ENCODE data around the gene SERPINB4.
"Not testable (repeated sequence)": the region's sequence is repeated elsewhere in the genome, so short reads cannot be mapped to it uniquely, and the experiment has no call there.

The SERPINB4 gene

DNA sequence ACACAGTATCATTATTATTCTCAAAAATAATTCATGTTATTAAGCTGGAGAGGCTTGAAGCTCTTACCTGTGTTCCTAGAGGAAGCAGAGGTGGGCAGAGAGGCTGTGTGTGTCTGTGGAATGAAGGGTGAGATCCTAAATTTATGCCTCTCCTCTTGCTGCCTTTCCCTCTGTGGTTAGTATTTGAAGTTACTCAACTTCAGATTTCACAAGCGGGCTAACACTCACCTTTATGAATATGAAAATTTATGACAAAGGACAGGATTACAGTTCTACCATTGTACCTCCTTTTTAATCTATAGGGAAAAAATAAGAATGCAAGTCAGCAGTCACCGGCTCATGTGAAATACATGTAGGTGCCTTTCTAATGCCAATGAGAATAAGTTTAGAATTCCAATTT lies at the start of gene SERPINB4:
TSS of gene SERPINB4 (minus strand) at position 115 of the 400 bp plus-strand sequence. CDS start 679 bp downstream, outside the sequence.
- DNase-seq: not testable (repeated sequence)

DNA sequence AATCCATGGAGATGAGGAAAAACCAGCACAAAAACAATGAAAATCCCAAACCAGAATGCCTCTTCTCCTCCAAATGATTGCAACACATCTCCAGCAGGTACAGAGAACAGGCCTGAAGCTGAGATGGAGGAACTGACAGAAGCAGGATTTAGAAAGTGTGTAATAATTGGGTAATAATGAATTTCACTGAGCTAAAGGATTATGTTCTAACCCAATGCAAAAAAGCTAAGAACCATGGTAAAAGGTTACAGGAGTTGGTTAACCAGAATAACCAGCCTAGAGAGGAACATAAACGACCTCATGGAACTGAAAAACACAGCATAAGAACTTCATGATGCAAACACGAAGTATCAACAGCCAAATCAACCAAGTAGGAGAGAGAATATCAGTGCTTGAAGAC lies 45.0 kb upstream of the SERPINB4 start:
- DNase-seq: no peak

DNA sequence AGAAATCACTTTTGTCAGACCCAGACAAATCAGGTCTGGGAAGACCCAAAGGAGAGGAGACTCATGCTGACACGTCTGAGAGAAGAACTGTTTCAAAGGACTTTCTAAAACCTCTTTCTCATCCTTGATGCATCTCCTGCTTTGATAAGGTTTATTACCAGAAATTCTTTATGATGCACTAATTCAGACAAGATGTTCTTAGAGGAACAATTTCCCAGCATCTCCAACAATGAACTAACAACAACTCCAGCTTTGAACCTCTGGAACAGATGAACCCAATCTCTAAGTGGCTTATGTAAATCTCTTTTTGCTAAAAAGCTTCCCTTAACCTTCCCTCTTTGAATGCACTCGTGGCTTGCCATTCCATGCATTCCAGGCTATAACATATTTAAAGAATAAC lies 42.8 kb upstream of the SERPINB4 start:
- DNase-seq: peak; percentile 41

DNA sequence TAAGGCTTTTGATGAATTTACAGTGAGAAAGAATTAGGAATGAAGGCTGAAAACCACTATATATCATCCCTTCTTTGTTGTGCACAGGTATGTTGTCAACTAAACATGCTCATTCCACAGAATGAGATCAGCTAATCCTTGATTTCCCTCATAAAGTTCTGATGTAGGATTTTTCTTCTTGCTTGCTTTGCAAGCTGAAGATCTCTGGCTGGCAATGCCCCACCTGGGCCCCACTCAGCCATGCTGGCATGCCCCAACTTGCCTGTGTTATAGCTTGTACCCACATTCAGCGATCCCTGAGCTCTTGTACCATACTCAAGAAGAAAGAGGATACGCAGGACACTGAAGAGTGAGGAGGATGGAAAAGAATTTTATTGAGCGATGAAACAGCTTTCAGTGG lies 40.7 kb upstream of the SERPINB4 start:
- DNase-seq: no peak

GRCh38 chr18:63683890-63684289 lies 39.8 kb upstream of the SERPINB4 start:
- DNase-seq: no peak

GRCh38 chr18:63683152-63683551 lies 39.1 kb upstream of the SERPINB4 start:
- DNase-seq: peak; percentile 95

DNA sequence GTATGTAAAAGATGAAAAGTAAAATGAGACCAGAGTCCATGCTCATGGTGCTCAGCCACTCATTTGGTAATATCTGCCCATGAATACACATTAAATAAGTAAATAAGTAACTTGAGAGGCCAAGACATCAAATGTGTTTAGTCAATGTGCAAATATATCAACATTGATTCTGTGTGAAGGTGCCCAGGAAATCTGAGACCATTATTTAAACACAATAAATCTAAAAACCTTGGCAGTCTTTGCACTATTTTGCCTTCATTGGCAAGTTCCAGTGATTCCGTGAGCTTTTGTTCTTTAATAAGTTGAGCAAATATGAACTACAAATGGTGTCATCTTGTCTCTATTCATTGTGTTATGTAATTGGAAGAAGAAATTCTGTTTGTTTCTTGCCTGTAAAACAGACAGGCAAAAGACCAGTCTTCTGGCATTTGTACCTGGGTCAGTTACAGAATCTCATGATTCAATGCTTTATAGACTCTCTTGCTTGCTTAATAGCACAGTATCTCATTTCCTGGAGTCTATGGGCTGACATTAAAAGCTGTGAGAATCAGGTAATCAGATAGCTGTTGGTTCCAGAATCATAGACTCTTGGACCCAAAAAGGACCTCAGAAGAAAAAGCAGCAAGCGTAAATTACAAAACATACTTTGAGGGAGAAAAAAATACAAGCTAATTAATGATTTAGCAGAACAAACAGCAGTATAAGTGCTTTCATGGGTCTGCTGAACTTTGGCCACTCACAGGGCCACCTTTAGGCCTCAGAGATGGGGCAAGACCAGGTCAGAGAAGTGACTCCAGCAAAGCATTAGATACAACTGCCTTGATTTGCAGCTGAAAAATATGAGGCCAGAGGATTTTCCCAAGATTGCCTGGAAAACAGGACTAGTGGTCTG lies 37.6 kb upstream of the SERPINB4 start:
- no peak for DNase-seq

DNA sequence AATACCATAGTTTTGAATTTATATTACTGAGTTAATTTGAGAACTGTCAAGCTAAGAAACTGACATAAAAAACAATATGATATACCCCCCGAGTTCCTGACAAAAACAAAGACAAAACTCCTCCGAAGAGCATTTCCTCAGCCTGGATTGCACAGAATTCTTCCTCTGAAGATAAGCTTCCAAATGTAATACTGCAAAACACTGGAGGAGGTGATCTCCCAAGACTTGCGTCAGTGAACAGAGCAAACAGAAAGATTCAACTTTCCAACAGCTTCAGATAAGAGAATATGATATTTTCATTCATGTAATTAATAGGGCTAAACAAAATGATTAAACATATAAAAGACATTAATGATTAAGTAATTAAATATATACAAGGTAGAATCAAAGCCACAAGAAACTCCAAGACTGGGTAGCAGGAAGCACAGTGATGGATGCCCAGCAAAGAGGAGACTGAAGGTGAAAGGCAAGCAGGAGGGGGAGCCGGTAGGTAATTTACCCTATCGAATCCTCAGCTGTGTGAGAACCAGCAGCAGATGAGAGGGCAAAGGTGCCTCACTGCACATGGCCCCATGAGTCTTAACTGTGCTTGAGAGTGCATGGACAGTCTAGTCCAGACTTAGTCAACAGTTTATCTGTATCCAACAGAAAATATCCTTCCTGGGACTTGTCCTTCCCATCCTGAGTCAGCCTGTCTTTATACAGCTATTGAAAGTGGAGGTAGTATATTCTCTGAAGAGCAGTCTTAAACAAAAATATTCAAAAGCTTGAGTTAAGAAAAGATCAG lies 36.0 kb upstream of the SERPINB4 start:
- no peak for DNase-seq

DNA sequence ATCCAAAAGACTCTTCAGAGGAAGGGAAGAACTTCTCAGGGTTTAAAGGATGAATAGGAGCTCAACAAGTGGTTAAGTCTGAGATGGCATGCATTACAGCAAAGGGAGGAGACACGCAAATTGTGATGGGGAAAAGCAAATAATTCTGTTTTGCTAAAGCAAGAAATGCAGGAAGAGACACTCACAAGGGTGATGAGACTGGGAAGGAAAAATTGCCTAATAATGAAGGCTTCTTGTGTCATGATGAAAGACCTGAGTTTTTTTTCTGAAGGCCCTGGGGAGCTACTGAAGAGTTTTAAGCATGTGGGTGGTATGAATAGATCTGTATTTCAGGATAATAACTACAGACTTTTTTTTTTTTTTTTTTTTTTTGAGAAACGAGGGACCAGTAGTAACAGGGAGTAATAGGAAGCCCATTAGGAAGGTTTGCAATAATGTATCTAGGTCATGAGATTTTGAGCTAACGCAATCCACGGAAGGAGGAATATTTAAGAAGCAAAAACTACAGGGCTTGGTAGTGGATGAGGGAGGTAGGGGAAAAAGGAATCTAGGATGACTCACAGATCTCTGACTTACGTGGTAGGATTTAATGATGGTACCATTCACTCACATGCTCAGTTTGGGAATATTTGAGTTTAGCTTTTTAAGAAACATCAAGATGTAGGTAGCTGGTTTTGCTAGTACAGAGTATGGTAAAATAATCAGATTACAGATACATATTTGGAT lies 33.6 kb upstream of the SERPINB4 start:
- DNase-seq: peak; percentile 44

GRCh38 chr18:63676526-63677323 lies 32.7 kb upstream of the SERPINB4 start:
- no peak for DNase-seq

DNA sequence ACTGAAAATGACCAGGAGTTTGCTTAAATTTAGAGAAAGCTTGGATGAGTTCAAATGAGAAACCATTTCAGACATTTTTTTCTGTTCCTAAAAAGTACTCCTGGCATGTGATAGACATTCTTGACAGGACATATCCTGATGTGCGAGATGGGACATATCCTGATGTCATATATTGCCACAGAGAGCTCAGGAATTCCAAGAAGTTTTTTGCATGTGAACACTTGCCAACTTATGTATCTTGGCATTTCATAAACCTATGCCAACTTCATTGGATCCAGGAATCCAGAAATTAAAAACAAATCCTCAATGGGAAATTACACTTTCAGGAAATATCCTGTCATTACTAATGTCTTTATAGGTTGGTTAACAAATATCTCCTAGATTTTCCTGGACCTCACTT lies 20.5 kb upstream of the SERPINB4 start:
- no peak for DNase-seq

DNA sequence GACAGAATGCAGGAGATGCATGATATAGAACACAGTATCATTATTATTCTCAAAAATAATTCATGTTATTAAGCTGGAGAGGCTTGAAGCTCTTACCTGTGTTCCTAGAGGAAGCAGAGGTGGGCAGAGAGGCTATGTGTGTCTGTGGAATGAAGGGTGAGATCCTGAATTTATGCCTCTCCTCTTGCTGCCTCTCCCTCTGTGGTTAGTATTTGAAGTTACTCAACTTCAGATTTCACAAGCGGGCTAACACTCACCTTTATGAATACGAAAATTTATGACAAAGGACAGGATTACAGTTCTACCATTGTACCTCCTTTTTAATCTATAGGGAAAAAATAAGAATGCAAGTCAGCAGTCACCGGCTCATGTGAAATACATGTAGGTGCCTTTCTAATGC lies 17.7 kb upstream of the SERPINB4 start, which contains the start of gene SERPINB3:
TSS of gene SERPINB3 (minus strand) at position 144 of the 400 bp plus-strand sequence. CDS start 677 bp downstream, outside the sequence.
- not testable (repeated sequence) for DNase-seq

- DNase-seq: peak; percentile 50
These were observed 14.9 kb upstream of the SERPINB4 start for GRCh38 chr18:63658920-63659319.

GRCh38 chr18:63650271-63650670 lies 6.2 kb upstream of the SERPINB4 start:
- peak; percentile 77 for DNase-seq

- DNase-seq: peak; percentile 79
These were observed 4.2 kb upstream of the SERPINB4 start for GRCh38 chr18:63648241-63648640.

- DNase-seq: peak; percentile 47
These were observed 2.9 kb upstream of the SERPINB4 start for GRCh38 chr18:63646936-63647335.

- DNase-seq: not testable (repeated sequence)
These were observed 638 bp upstream of the SERPINB4 start for GRCh38 chr18:63644694-63645093.

DNA sequence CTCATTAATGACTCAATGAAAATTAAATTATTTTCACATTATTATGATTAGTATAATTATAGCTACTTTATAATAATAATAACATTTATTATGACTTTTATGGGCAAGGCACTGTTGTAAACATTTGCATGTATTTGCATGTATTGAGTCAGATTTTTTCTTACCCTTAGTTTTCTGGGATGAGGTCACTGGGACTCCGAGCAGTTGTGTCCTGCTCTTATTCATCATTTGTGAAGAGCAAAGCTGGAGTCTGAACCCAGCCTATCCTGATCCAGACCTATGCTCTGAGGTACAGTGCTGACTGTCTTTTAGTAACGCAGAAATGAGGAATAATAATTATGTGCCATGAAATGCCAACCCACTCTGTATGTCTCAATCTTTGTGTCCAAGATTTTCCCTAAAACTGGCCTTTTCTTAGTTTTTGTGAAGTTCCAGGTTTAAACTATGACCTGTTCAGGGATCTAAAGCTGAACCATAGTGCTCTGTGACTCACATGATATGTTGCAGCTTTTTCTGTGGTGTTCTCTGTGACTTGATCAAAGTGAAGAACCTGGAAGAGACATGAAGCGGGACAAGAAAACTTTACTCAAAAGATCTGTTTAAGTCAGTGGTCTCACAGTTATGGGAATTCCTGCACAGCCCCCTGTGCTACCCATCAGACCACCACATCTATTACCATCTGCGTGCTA lies 1.2 kb downstream of the SERPINB4 start:
- DNase-seq: not testable (repeated sequence)

DNA sequence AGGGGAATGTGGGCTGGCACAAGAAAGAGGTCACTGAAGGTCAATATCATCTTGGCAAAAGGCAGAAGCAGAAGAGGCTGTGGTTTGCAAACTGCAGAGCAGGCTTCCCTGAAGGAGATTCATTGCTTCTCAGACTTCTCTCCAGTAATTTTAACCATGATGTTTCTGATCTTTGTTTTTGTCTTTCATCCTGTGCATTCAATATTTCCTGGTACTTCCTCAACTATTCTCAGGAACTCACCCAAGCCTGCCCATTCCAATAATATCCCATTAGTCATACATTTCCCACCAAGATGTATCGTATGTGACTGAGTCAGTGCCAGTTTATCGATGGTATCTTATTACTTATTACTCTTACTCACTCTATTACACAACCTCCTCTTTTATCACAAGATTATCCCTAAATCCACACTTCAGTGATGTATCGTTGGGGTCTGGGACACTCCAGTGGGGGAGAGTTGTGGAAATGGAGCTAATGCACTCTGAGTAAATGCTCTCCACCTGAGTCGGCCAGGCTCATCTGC lies 2.8 kb downstream of the SERPINB4 start:
- DNase-seq: peak; percentile 53

GRCh38 chr18:63637703-63638102 lies 6.4 kb downstream of the SERPINB4 start:
- no peak for DNase-seq

GRCh38 chr18:63627819-63628218 lies 16.2 kb downstream of the SERPINB4 start:
- no peak for DNase-seq

Measured in fibroblast of upper back skin (primary cell).